Thymus (tissue), 14 donors: ENCODE data around the gene ANG. TPM values are rescaled to one million over a fixed set of nuclear protein-coding genes. Genes with fewer than 3 reads are reported as not detected.
"Not testable (repeated sequence)": the region's sequence is repeated elsewhere in the genome, so short reads cannot be mapped to it uniquely, and the experiment has no call there.

Experiments used
- DNase-seq, 9 donors: peaks; one replicate each; pipeline ENCODE4 v3.0.0-alpha.2; 2013; ENCODE audit warnings: low spot score in 9 of 9, low read depth in 6 of 9, missing footprints in 1 of 9
- H3K27ac ChIP-seq, 2 donors: one replicate each; pipeline ENCODE4 v1.5.1; 2013; ENCODE audit warnings: control low read depth in 1 of 2, low read depth in 1 of 2, low read length in 1 of 2, mild to moderate bottlenecking in 1 of 2, moderate library complexity in 1 of 2
- H3K27me3 ChIP-seq, 2 donors: one replicate each; pipeline ENCODE4 v1.5.1; 2013; ENCODE audit warnings: low read length in 1 of 2; ENCODE audit not compliant: control insufficient read depth in 2 of 2, insufficient read depth in 1 of 2
- H3K36me3 ChIP-seq, 2 donors: one replicate each; pipeline ENCODE4 v1.5.1; 2013; ENCODE audit warnings: low read length in 1 of 2, mild to moderate bottlenecking in 1 of 2, moderate library complexity in 1 of 2; ENCODE audit not compliant: control insufficient read depth in 2 of 2, insufficient read depth in 2 of 2
- H3K4me1 ChIP-seq, 2 donors: one replicate each; pipeline ENCODE4 v1.5.1; 2013; ENCODE audit warnings: low read length in 2 of 2; ENCODE audit not compliant: control insufficient read depth in 2 of 2, insufficient read depth in 2 of 2
- H3K4me3 ChIP-seq, 2 donors: one replicate each; pipeline ENCODE4 v1.5.1; 2013; ENCODE audit warnings: low read length in 2 of 2, control low read depth in 1 of 2, mild to moderate bottlenecking in 1 of 2
- H3K9me3 ChIP-seq, 2 donors: one replicate each; pipeline ENCODE4 v1.5.1; 2013; ENCODE audit warnings: low read length in 1 of 2, mild to moderate bottlenecking in 1 of 2; ENCODE audit not compliant: control insufficient read depth in 2 of 2, insufficient read depth in 1 of 2
- WGBS: extraction: QIAGEN DNeasy Blood & Tissue Kit; methylation state at CpG from one replicate; pipeline ENCODE4 v1.1.7; 2013; 5-methylcytosine and 5-hydroxymethylcytosine counted together
- long read RNA-seq, 10 donors: transcript quantifications; one replicate each; lab custom pipeline, GENCODE V29; 2026
- polyA plus RNA-seq: library from polyadenylated mRNA; stranded (reverse); fragments of 200-250 nt; gene quantifications from one replicate; pipeline ENCODE4 v1.2.3, GENCODE V29; 2013
- total RNA-seq: library from RNA; stranded (reverse); fragments of 120-200 nt; gene quantifications from one replicate; pipeline ENCODE4 v1.2.4, GENCODE V29; 2013
- donor health status: healthy.

ANG gene
- 0.99 TPM for total RNA-seq
- 9.1 TPM for polyA plus RNA-seq
- long read RNA-seq, donor 1, result 0 reads
- long read RNA-seq, donor 2, result 0 reads
- long read RNA-seq, donor 3, result 0 reads
- long read RNA-seq, donor 4, result 0 reads
- long read RNA-seq, donor 5, partial matches to known transcripts, result 0 of 1 reads
- long read RNA-seq, donor 5, other reads (novel, unspliced or antisense), result 0 of 1 reads
- long read RNA-seq, donor 6, result 0 reads
- long read RNA-seq, donor 7, partial matches to known transcripts, result 0 of 2 reads
- long read RNA-seq, donor 7, other reads (novel, unspliced or antisense), result 0 of 2 reads
- long read RNA-seq, donor 8, partial matches to known transcripts, result 0 of 1 reads
- long read RNA-seq, donor 8, other reads (novel, unspliced or antisense), result 0 of 1 reads
- long read RNA-seq, donor 9, result 0 reads
- long read RNA-seq, donor 10, partial matches to known transcripts, result 0 of 1 reads
- long read RNA-seq, donor 10, other reads (novel, unspliced or antisense), result 0 of 1 reads

DNA sequence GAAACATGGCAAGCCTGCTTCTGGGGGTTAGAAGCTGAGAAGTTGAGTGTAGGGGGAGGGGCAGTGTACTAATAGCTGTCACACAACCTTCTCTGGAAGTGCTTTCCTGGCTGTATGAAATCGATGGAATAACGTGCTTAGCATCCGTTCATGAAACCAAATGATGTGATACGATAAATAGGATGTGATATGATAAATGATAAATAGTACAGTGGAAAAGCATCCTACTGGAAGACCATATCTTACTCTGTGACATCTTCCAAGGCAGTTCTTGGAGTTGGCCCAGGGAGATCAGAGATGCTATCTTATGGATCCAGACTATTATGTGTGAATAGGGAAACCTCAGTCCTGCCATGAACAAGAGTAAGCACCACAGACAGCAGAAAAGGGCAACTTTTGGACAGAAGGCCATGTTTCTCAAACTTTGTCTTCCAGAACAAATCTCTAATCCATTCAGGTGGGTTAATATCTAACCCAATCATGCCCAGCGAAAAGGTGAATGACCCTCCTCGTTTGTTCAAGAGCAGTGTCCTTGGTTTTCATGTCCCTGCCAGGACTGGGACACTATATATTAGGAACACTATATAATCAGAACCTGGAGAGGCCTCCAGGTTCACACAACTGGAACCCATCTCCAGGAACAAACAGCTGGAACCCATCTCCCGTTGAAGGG, at the start of gene ANG:
Gene ANG, plus strand, starts transcription at position 598 of the 673 bp plus-strand sequence. CDS start 4,801 bp downstream, outside the sequence.
- Histone ChIP-seq H3K27ac (no peak within 1 kb of the TSS), H3K27me3 (peaks cover 0 to 15% of the 10 kb centered on the region in 2 donors), H3K4me3 (no peak within 1 kb of the TSS), H3K36me3 (no peaks in the 10 kb centered on the region), H3K9me3 (no peaks in the 10 kb centered on the region), H3K4me1 (peaks cover 0 to 13% of the 10 kb centered on the region in 2 donors)
- DNase-seq, result no peak
- 83% methylated on average over 7 of the region's 7 CpGs for WGBS

- WGBS, result 98% methylated on average over 2 of the region's 2 CpGs
- H3K4me3 ChIP-seq, result no peak within 1 kb of the TSS
- peaks cover 7 to 10% of the 10 kb centered on the region in 2 donors for H3K27me3 ChIP-seq
- H3K36me3 ChIP-seq, result no peaks in the 10 kb centered on the region
- no peak within 1 kb of the TSS for H3K27ac ChIP-seq
- no peaks in the 10 kb centered on the region for H3K4me1 ChIP-seq
- no peak for DNase-seq
- no peaks in the 10 kb centered on the region for H3K9me3 ChIP-seq
Observed at GRCh38 chr14:20641591-20641990, 47.0 kb upstream of the ANG start, which contains the start of gene OR6S1. Gene OR6S1 (minus strand): TSS chr14:20641691. CDS start chr14:20641691, 0 bp downstream.

- Histone ChIP-seq H3K9me3 (no peaks in the 10 kb centered on the region), H3K27ac (no peak overlapping the region), H3K4me1 (no peaks in the 10 kb centered on the region), H3K4me3 (no peak overlapping the region), H3K27me3 (peaks cover 7 to 8% of the 10 kb centered on the region in 2 donors), H3K36me3 (no peaks in the 10 kb centered on the region)
- 94% methylated on average over 7 of the region's 7 CpGs for WGBS
- no peak for DNase-seq
Observed at GRCh38 chr14:20642182-20642581, 46.4 kb upstream of the ANG start.

DNA sequence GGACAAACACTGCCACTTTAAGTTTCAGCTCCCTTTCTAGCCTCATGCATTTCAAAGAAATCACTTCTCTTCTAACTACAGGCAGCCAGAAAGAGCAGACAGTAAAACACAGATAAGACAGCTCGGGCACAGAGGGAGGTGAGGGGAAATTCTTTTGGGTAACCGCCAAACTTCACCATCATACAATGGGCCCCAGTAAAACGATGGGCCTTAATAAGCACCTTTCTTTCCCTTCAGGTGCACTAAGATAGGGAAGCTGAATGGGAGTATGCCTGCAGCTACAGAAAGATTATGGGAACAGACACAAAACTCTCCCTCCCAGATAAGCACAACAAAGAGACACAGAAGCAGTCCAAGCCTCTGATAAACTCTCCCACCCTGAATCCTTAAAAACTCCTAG, 45.8 kb upstream of the ANG start:
- H3K27me3 ChIP-seq, H3K4me1 ChIP-seq, H3K9me3 ChIP-seq, H3K36me3 ChIP-seq, H3K27ac ChIP-seq, H3K4me3 ChIP-seq, DNase-seq: not testable (repeated sequence)
- 58% methylated on average over 3 of the region's 3 CpGs for WGBS

GRCh38 chr14:20644520-20644919, 44.0 kb upstream of the ANG start:
- peaks cover 8 to 11% of the 10 kb centered on the region in 2 donors for H3K27me3 ChIP-seq
- H3K27ac ChIP-seq, result no peak overlapping the region
- no peaks in the 10 kb centered on the region for H3K4me1 ChIP-seq
- H3K36me3 ChIP-seq, result no peaks in the 10 kb centered on the region
- WGBS, result 96% methylated on average over 2 of the region's 2 CpGs
- no peak for DNase-seq
- no peaks in the 10 kb centered on the region for H3K9me3 ChIP-seq
- H3K4me3 ChIP-seq, result no peak overlapping the region

- Histone ChIP-seq H3K36me3 (no peaks in the 10 kb centered on the region), H3K27me3 (peaks cover 8 to 11% of the 10 kb centered on the region in 2 donors), H3K27ac (no peak overlapping the region), H3K4me3 (no peak overlapping the region), H3K4me1 (no peaks in the 10 kb centered on the region), H3K9me3 (no peaks in the 10 kb centered on the region)
- WGBS, result 98% methylated on average over 1 of the region's 1 CpG
- no peak for DNase-seq
Observed at GRCh38 chr14:20645481-20645880, 43.1 kb upstream of the ANG start.

DNA sequence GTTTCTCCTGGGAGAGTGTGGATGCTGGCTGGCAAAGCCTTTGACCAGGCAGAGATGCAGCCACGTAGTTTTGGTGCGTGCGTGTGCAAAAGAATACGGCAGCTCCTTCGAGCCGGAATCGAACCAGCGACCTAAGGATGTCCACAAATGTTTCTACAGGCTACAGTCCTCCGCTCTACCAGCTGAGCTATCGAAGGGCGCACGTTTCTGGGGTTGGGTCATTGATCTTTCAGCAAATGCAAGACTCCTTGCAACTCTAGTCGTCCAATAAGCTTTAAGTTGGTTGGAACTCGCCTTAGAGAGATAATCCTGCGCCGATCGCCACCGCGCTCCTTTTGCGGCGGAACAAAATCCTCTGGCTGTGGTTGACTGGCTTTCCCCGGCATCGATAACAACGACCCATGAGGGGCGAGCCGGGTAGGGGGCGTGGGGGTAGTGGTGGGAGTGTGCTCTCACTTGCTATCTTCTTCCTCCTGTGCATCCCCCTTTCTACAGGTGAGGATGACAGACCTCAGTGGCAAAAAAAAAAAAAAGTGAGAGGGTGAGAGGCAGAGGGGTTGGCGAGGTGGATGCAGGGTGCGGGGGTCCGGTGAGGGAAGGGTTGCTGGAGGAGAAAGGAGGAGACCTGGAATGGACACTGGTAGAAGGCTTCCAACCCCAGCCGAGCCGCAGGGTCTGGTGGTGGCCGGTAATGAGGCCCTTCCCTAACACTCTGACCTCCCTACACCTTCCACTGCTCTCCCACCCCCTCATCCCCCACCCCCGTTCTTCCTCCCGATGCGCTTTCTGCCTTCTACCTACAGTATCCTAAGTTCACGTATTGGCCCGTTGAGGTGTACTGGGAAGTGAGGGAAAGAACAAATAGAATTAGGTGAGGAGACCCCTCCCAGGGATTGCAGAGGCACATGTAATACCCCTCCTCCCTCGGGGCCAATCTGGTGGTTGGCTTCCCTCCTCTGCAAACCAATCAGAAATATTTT, 35.3 kb upstream of the ANG start:
- no peak for DNase-seq
- no peaks in the 10 kb centered on the region for H3K36me3 ChIP-seq
- WGBS, result 8% methylated on average over 39 of the region's 39 CpGs
- H3K27ac ChIP-seq, result no peak overlapping the region
- H3K4me3 ChIP-seq, result no peak overlapping the region
- no peaks in the 10 kb centered on the region for H3K9me3 ChIP-seq
- peaks cover 31 to 62% of the 10 kb centered on the region in 2 donors for H3K27me3 ChIP-seq
- H3K4me1 ChIP-seq, result peaks cover 0 to 2% of the 10 kb centered on the region in 2 donors

- Histone ChIP-seq H3K27ac (no peak overlapping the region), H3K4me1 (peaks cover 0 to 2% of the 10 kb centered on the region in 2 donors), H3K4me3 (no peak overlapping the region), H3K36me3 (no peaks in the 10 kb centered on the region), H3K27me3 (peaks cover 35 to 76% of the 10 kb centered on the region in 2 donors), H3K9me3 (no peaks in the 10 kb centered on the region)
- no peak for DNase-seq
- WGBS, result 87% methylated on average over 4 of the region's 4 CpGs
Observed at GRCh38 chr14:20655851-20656250, 32.7 kb upstream of the ANG start.
